MM.1S (cell line): Measurements from ENCODE around the gene NME5.

Source experiments
- EZH2 ChIP-seq: fragments of 300-600 bp; sonication (generic); optimal IDR thresholded peaks from 2 replicates; pipeline ENCODE3; 2017; ENCODE audit warnings: low read depth, mild to moderate bottlenecking, antibody characterized with exemption, low read length, mixed read lengths
- EZH2phosphoT487 ChIP-seq: fragments of 300-600 bp; sonication (generic); IDR thresholded peaks from 2 replicates; pipeline ENCODE4 v1.6.1; 2018; ENCODE audit warnings: antibody characterized with exemption, low read length
- TF ChIP-seq, protein P1 (sequence below): fragments of 300-600 bp; sonication (generic); IDR thresholded peaks from 2 replicates; pipeline ENCODE4 v1.5.1; 2016; ENCODE audit warnings: antibody characterized with exemption, low read length, mixed read lengths

DNA sequence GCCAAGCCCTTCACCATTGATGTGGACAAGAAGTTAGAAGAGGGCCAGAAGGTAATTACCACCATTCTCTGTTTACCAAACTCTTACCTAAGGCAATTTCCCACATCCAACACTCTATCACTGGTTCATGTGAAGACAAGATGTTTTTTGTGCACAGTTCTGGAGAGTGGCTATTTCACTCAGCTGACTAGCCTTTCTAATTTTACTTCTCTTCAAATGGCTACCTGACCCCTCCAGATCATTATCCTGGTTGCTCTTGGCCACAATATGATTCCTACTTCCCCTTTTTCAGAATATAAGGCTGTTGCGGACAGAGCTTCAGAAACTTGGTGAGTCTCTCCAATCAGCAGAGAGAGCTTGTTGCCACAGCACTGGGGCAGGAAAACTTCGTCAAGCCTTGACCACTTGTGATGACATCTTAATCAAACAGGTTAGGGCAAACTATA, 46.8 kb upstream of the NME5 start:
- TF ChIP-seq, protein P1, sequence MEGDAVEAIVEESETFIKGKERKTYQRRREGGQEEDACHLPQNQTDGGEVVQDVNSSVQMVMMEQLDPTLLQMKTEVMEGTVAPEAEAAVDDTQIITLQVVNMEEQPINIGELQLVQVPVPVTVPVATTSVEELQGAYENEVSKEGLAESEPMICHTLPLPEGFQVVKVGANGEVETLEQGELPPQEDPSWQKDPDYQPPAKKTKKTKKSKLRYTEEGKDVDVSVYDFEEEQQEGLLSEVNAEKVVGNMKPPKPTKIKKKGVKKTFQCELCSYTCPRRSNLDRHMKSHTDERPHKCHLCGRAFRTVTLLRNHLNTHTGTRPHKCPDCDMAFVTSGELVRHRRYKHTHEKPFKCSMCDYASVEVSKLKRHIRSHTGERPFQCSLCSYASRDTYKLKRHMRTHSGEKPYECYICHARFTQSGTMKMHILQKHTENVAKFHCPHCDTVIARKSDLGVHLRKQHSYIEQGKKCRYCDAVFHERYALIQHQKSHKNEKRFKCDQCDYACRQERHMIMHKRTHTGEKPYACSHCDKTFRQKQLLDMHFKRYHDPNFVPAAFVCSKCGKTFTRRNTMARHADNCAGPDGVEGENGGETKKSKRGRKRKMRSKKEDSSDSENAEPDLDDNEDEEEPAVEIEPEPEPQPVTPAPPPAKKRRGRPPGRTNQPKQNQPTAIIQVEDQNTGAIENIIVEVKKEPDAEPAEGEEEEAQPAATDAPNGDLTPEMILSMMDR: no peak
- no peak for TF ChIP-seq EZH2
- no peak for TF ChIP-seq EZH2phosphoT487
